Measurements from ENCODE around the gene FMNL2. TPM values are rescaled to one million over a fixed set of nuclear protein-coding genes. Genes with fewer than 3 reads are reported as not detected.

Gene FMNL2
- polyA plus RNA-seq, 1 donor from 2014 or later, result 86.5 TPM

DNA sequence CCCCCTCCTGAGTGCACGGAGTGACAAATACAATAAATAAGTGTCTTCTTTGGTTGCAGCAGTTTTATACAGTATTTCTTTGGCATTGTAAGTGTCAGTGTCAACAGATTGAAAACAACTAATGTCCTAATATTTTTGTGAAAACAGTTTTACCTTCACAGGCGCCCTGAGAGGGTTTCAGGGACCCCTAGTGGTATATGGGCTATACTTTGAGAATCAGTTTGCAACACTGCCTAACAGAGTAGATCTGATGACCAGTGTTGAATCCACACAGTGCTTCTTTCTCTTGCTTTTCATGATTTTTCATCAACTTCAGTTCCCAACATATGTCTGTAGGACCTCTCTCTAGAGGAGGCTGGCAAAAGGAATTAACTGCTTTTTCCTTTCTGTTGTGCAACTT is 220.1 kb downstream of the FMNL2 start:
- no peaks in the 10 kb centered on the region for H3K79me2 ChIP-seq (replicated peaks; ENCODE audit: insufficient read depth, low read length)
- no peaks in the 10 kb centered on the region for H3K27me3 ChIP-seq (ENCODE audit: insufficient read depth, low read depth, low read length)
- H3K4me2 ChIP-seq (ENCODE audit: low read length), result no peak overlapping the region
- no peaks in the 10 kb centered on the region for H3F3A ChIP-seq (ENCODE audit: insufficient read depth, low read length, poor library complexity, severe bottlenecking)
- no peak overlapping the region for H3K9ac ChIP-seq (ENCODE audit: low read length)
- no peaks in the 10 kb centered on the region for H4K20me1 ChIP-seq (ENCODE audit: insufficient read depth)
- no peak overlapping the region for H3K4me3 ChIP-seq (ENCODE audit: low read length)
- H3K27ac ChIP-seq (ENCODE audit: low read length), result no peak overlapping the region
- H3K9me3 ChIP-seq (ENCODE audit: low read length), result no peaks in the 10 kb centered on the region
- H2AFZ ChIP-seq (ENCODE audit: low read depth, low read length), result no peak overlapping the region
- H3K36me3 ChIP-seq (ENCODE audit: insufficient read depth, low read length), result no peaks in the 10 kb centered on the region
- no peak for TF ChIP-seq EP300 (conservative IDR thresholded peaks at IDR 0.05; ENCODE audit: poor library complexity, severe bottlenecking)
- TF ChIP-seq, protein P1, sequence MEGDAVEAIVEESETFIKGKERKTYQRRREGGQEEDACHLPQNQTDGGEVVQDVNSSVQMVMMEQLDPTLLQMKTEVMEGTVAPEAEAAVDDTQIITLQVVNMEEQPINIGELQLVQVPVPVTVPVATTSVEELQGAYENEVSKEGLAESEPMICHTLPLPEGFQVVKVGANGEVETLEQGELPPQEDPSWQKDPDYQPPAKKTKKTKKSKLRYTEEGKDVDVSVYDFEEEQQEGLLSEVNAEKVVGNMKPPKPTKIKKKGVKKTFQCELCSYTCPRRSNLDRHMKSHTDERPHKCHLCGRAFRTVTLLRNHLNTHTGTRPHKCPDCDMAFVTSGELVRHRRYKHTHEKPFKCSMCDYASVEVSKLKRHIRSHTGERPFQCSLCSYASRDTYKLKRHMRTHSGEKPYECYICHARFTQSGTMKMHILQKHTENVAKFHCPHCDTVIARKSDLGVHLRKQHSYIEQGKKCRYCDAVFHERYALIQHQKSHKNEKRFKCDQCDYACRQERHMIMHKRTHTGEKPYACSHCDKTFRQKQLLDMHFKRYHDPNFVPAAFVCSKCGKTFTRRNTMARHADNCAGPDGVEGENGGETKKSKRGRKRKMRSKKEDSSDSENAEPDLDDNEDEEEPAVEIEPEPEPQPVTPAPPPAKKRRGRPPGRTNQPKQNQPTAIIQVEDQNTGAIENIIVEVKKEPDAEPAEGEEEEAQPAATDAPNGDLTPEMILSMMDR (IDR thresholded peaks at IDR 0.05; ENCODE audit: poor library complexity, severe bottlenecking), result no peak
- TF ChIP-seq RAD21 (conservative IDR thresholded peaks at IDR 0.05), result no peak
- no peak for TF ChIP-seq TAF1 (IDR thresholded peaks at IDR 0.05; ENCODE audit: low read depth)
- TF ChIP-seq, protein P2, sequence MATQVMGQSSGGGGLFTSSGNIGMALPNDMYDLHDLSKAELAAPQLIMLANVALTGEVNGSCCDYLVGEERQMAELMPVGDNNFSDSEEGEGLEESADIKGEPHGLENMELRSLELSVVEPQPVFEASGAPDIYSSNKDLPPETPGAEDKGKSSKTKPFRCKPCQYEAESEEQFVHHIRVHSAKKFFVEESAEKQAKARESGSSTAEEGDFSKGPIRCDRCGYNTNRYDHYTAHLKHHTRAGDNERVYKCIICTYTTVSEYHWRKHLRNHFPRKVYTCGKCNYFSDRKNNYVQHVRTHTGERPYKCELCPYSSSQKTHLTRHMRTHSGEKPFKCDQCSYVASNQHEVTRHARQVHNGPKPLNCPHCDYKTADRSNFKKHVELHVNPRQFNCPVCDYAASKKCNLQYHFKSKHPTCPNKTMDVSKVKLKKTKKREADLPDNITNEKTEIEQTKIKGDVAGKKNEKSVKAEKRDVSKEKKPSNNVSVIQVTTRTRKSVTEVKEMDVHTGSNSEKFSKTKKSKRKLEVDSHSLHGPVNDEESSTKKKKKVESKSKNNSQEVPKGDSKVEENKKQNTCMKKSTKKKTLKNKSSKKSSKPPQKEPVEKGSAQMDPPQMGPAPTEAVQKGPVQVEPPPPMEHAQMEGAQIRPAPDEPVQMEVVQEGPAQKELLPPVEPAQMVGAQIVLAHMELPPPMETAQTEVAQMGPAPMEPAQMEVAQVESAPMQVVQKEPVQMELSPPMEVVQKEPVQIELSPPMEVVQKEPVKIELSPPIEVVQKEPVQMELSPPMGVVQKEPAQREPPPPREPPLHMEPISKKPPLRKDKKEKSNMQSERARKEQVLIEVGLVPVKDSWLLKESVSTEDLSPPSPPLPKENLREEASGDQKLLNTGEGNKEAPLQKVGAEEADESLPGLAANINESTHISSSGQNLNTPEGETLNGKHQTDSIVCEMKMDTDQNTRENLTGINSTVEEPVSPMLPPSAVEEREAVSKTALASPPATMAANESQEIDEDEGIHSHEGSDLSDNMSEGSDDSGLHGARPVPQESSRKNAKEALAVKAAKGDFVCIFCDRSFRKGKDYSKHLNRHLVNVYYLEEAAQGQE (IDR thresholded peaks at IDR 0.05; ENCODE audit: borderline replicate concordance), result no peak
- H3K9me2 ChIP-seq (ENCODE audit: insufficient read depth, low read length), result no peaks in the 10 kb centered on the region

DNA sequence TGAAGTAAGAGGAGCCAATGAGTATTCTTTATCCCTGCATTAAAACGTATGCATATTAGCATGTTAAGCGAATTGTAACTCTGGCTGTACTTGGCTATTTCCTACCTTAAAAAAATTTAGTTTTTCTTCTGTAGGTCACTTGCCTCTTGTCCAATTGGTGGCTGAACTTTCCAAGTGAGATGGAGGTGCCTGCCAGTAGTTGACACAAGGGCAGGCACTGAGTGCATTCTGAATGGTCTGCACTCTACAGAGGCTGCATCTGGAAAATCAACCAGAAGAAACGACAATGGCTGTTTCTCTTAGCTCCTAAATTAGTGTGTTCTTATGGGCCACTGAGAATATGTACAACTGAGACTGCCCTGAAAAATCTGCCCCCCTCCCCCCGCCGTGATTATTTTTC is 221.5 kb downstream of the FMNL2 start:
- Histone ChIP-seq H3K9me3 (ENCODE audit: low read length) (no peaks in the 10 kb centered on the region), H3F3A (ENCODE audit: insufficient read depth, low read length, poor library complexity, severe bottlenecking) (no peaks in the 10 kb centered on the region), H3K27me3 (ENCODE audit: insufficient read depth, low read depth, low read length) (no peaks in the 10 kb centered on the region), H3K27ac (ENCODE audit: low read length) (no peak overlapping the region), H3K36me3 (ENCODE audit: insufficient read depth, low read length) (no peaks in the 10 kb centered on the region), H3K9ac (ENCODE audit: low read length) (no peak overlapping the region), H3K9me2 (ENCODE audit: insufficient read depth, low read length) (no peaks in the 10 kb centered on the region), H3K4me3 (ENCODE audit: low read length) (no peak overlapping the region), H3K4me2 (ENCODE audit: low read length) (no peak overlapping the region), H3K79me2 (replicated peaks; ENCODE audit: insufficient read depth, low read length) (no peaks in the 10 kb centered on the region), H4K20me1 (ENCODE audit: insufficient read depth) (no peaks in the 10 kb centered on the region), H2AFZ (ENCODE audit: low read depth, low read length) (no peak overlapping the region)
- TF ChIP-seq TAF1 (IDR thresholded peaks at IDR 0.05; ENCODE audit: low read depth), result no peak
- TF ChIP-seq, protein P2 (IDR thresholded peaks at IDR 0.05; ENCODE audit: borderline replicate concordance), result no peak
- no peak for TF ChIP-seq MXI1 (conservative IDR thresholded peaks at IDR 0.05; ENCODE audit: poor library complexity, severe bottlenecking)
- TF ChIP-seq EZH2 (IDR thresholded peaks at IDR 0.05; ENCODE audit: borderline replicate concordance, insufficient read depth, low read length, poor library complexity, severe bottlenecking), result no peak
- TF ChIP-seq POLR2AphosphoS5 (IDR thresholded peaks at IDR 0.05), result no peak
- no peak for TF ChIP-seq EP300 (conservative IDR thresholded peaks at IDR 0.05; ENCODE audit: poor library complexity, severe bottlenecking)
- TF ChIP-seq, protein P1 (IDR thresholded peaks at IDR 0.05; ENCODE audit: poor library complexity, severe bottlenecking), result no peak
- TF ChIP-seq SMC3 (conservative IDR thresholded peaks at IDR 0.05; ENCODE audit: poor library complexity), result no peak
- TF ChIP-seq RAD21 (conservative IDR thresholded peaks at IDR 0.05), result no peak
